PFSK-1 (cell line): ENCODE measurements around the gene CDC42.

Experiments
- FOXP2 ChIP-seq: optimal IDR thresholded peaks from 2 replicates; pipeline ENCODE3; 2011; ENCODE audit warnings: borderline replicate concordance, control low read depth, inconsistent platforms; ENCODE audit not compliant: insufficient read depth; ENCODE audit errors: extremely low read length, extremely low read depth
- POLR2AphosphoS5 ChIP-seq: IDR thresholded peaks from 2 replicates; pipeline ENCODE4 v1.6.1; 2012; ENCODE audit warnings: low read depth, mild to moderate bottlenecking, control low read depth, low read length, moderate library complexity
- REST ChIP-seq, 2 experiments: IDR thresholded peaks; 2 replicates each; pipeline versions ENCODE4 v1.6.1 to v1.8.0; 2011 to 2012; ENCODE audit warnings: low read depth in 2 of 2, low read length in 2 of 2, control low read depth in 1 of 2, inconsistent platforms in 1 of 2, mild to moderate bottlenecking in 1 of 2, moderate library complexity in 1 of 2; ENCODE audit not compliant: insufficient read depth in 1 of 2
- SIN3A ChIP-seq: IDR thresholded peaks from 2 replicates; pipeline ENCODE4 v1.6.1; 2012; ENCODE audit warnings: mild to moderate bottlenecking, low read length, moderate library complexity, borderline replicate concordance; ENCODE audit not compliant: insufficient read depth
- TAF1 ChIP-seq: IDR thresholded peaks from 2 replicates; pipeline ENCODE4 v1.6.1; 2012; ENCODE audit warnings: low read length, control low read depth, borderline replicate concordance; ENCODE audit not compliant: insufficient read depth

GRCh38 chr1:22137004-22137720, 84.7 kb downstream of the CDC42 start:
- no peak for TF ChIP-seq SIN3A
- no peak for TF ChIP-seq REST (IDR thresholded peaks at IDR 0.05; ENCODE audit: insufficient read depth in 1 of 2, low read depth in 2 of 2, low read length in 2 of 2)
- no peak for TF ChIP-seq POLR2AphosphoS5
- TF ChIP-seq FOXP2, result no peak
- TF ChIP-seq TAF1, result no peak
